GM21528 (cell line): Measurements from ENCODE around the gene CYS1.
"Not testable (repeated sequence)": the region's sequence is repeated elsewhere in the genome, so short reads cannot be mapped to it uniquely, and the experiment has no call there.

Experiments used
- ATAC-seq: cut with Tn5 transposase; IDR thresholded peaks from one replicate; pipeline ENCODE4 v1.9.1; 2021; ENCODE audit warnings: mild to moderate bottlenecking, moderate library complexity; ENCODE audit not compliant: unreplicated experiment, low FRiP score

The CYS1 gene

GRCh38 chr2:10033251-10034006 is 46.8 kb downstream of the CYS1 start:
- no peak for ATAC-seq

DNA sequence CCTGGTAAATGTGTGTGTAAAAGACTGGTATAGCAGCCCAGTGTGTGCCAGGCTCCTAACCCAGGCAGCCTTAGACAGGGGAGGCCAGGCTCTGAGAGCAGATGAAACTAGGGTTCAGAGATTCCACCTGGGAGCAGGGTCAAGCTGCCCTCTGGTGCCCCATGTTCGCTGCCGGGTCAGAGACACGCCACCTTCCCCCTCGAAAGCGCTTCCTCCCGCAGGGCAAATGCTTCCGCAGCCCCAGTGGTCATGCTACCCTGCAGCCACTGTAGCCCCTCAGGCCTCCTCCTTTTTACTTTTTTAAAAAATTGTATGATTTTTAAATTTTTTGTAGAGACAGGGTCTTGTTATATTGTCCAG is 47.5 kb downstream of the CYS1 start:
- ATAC-seq: no peak

DNA sequence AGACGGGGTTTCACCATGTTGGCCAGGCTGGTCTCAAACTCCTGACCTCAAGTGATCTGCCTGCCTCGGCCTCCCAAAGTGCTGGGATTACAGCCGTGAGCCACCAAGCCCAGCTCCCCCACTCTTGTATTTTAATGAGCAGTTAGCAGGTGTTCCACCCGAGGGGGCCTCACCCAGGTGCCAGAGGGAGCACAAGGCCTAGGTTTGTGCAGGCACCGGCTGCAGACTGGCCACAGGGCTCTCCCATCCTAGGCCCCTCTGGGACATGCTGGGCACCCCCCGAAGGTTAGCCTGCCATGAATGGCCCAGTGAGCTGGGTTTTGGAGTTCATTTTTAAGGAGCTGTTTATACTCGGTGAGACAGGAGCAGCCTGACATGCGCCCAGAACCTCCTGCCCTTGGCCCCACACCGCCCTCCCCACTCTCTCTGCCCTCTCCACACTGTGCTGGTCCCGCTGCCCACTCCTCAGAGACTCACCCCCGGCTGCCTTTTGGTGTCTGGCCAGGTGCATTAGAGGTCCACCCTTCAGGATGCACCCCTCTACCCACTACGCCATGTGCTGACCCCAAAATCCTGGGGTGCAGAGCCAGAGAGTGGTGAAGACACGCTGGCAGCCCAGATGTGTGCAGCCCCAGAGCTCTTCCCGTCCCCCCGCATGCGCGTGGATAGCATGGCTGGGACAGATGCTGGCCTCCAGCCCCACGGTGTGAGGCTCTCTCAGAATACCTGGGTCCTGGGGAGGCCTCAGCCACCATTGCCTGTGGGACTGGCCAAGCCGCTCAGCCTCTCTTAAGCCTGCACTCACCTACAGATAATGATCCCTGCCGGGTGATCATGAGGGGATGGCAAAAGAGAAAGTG is 48.1 kb downstream of the CYS1 start:
- ATAC-seq: no peak

DNA sequence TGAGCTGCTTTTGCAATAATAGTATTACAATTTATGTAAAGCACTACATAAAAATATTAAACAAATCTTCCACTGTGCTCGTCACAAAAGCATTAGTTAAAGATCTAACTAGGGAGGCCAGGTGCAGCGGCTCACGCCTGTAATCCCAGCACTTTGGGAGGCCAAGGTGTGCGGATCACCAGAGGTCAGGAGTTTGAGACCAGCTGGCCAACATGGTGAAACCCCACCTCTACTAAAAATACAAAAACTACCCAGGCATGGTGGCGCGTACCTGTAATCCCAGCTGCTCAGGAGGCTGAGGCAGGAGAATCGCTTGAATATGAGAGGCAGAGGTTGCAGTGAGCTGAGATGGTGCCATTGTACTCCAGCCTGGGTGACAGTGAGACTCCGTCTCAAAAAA is 49.4 kb downstream of the CYS1 start:
- not testable (repeated sequence) for ATAC-seq

- no peak for ATAC-seq
Measured at GRCh38 chr2:10030311-10030736, 49.9 kb downstream of the CYS1 start.

DNA sequence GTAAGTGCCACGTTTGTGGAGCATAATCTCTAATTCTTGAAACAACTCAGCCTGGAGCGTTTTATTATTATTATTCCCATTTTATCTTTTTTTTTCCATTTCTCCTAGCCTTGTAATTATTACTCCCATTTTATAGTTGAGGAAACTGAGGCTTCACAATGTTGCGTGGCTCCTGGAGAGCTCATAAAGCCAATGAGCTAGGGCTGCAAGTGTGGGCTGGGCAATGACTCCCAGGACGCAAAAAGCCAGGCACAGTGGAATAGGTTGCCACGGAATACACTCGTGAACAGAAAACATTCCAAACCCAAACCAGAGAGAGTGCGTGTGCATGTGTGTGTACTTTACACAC is 50.4 kb downstream of the CYS1 start:
- ATAC-seq: no peak

- no peak for ATAC-seq
Measured at GRCh38 chr2:10028988-10029874, 51.0 kb downstream of the CYS1 start.

- no peak for ATAC-seq
Measured at GRCh38 chr2:10028407-10028987, 51.7 kb downstream of the CYS1 start.

GRCh38 chr2:10027660-10028330 is 52.4 kb downstream of the CYS1 start:
- ATAC-seq: no peak

DNA sequence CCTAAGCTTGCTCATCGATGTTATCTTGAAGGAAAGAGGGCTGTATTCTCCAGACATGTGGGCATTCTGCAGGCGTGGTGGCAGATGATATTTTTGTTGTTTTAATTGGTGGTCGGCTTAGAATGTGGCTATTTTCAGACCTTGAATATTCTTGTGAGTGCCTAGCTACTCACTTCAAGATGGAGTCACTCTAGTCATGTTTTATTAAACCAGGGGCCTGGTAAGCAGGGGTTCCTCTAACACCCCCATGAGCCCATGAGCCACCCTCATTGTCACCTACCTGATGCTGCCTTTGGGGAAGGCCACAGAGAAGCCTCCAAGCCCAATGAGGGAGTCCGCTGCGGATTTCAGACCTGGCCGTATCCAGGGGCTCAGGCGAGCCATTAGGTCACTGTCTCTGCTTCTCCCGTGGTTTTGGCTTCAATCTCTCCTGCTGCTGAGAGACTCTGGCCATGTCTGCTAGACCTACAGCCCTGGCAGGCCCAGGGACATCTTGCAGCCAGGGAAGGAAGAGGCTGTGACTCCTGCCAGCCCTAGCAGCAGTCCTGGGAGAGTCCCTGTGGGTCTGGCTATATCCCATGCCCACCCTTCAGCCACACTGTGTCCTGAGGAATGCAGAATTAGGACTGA is 53.2 kb downstream of the CYS1 start:
- ATAC-seq: no peak

- no peak for ATAC-seq
Measured at GRCh38 chr2:10022966-10023662, 57.1 kb downstream of the CYS1 start.

DNA sequence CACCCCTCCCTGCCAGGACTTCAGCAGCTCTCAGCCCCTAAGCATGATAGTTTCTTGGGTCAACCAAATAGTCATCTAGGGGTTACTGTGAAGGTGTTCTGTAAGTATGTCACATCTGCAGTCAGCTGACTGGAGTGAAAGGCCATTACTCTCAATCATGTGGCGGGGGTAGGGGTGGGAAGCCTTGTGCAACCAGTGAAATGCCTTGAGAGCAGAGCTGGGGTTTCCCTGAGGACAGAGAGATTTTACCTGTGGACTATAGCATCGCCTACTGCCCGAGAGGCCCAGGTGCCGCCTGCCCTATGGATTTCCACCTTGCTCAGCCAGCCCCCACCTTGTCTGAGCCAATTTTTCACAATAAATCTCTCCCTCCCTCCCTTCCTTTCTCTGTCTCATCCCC is 57.8 kb downstream of the CYS1 start:
- no peak for ATAC-seq

DNA sequence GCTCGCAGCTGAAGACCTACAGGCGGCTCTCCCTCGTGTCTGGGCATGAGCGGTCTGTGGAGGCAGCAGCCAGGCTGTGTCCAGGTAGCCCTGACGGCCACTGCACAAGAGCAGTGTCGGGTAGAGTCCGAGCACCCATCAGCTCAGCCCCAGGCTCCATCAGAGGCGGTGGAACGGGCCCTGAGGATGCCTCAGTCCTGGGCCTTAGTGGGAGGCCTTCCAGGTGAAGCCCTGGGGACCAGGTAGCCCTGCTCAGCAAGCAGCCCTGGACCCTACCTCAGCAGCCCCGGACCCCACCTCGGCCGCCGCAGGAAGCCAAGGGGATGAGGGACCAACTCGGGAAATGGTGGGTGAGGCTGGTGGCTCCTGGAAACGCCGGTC is 58.2 kb downstream of the CYS1 start:
- no peak for ATAC-seq

- ATAC-seq: no peak
Measured at GRCh38 chr2:10019602-10020400, 60.4 kb downstream of the CYS1 start.

DNA sequence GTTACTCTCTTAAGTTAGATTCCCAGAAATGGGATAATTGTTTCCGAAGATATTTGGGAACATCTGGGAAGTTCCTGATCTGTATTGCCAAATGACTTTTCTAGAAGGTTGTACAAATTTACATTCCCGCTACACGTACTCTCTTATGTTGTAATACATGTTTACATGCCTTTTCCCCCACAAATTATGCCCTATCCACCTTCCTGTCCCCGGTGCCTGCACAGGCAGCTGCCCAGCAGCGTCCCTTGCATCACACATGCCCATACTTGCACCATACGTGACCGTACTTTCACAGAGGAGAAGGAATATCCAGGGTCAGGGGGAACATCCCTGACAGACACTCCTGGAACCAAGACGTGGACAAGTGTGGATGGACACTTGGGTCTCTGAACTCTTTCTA is 61.0 kb downstream of the CYS1 start:
- no peak for ATAC-seq

DNA sequence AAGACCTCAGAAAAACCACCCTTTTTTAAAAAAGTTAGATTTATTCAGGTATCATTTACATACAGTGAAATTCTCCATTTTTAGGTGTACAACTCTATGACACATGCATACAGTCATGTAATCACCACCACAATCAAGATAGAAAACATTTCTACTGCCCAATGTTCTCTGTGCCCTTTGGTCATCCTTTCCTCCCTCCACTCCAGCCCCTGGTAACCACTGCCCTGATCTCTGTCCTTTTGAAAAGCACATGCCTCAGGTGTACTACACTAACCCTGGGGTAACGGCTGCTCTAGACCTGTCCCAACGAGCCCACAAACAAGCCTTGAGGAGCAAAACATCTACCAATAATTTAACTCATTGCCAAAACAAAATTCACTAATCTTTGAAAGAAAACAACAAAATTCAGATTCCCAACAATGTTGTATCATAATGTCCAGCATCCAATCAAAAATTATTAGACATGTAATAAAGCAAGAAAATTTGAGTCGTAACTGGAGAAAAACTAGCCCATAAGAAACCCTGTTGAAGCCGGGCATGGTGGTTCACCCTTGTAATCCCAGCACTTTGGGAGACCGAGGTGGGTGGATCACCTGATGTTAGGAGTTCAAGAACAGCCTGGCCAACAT is 62.8 kb downstream of the CYS1 start:
- ATAC-seq: no peak

GRCh38 chr2:10016802-10017258 is 63.4 kb downstream of the CYS1 start:
- no peak for ATAC-seq
